OCI-LY1 (cell line): Measurements from ENCODE around the gene ASCC2.

ENCODE experiments used
- CTCF ChIP-seq: fragments of 200-600 bp; sonication (generic), shearing (Covaris generic); IDR thresholded peaks from 2 replicates; pipeline ENCODE4 v1.5.1; 2017; ENCODE audit warnings: mild to moderate bottlenecking, antibody characterized with exemption, low read length, moderate library complexity, mixed read lengths
- EZH2 ChIP-seq: fragments of 200-600 bp; sonication (generic), shearing (Covaris generic); IDR thresholded peaks from 2 replicates; pipeline ENCODE4 v1.8.0; 2017; ENCODE audit warnings: borderline replicate concordance, mixed run types, mild to moderate bottlenecking, antibody characterized with exemption, low read length, moderate library complexity, mixed read lengths

- TF ChIP-seq EZH2 (no peak), CTCF (no peak)
Measured at GRCh38 chr22:29816980-29817379, 21.1 kb downstream of the ASCC2 start.
